Measurements from ENCODE around the gene LRRFIP2. TPM values are rescaled to one million over a fixed set of nuclear protein-coding genes. Genes with fewer than 3 reads are reported as not detected.

Gene LRRFIP2
- total and polyA plus RNA-seq, 2 of the 8 experiments (the other 6 are each of a cell fraction or from before 2014, with no cell fraction given): 8.8 to 25.6 TPM

- FAIRE-seq: no peak
- TF ChIP-seq EZH2 (IDR thresholded peaks at IDR 0.05; ENCODE audit: low read depth, low read length, severe bottlenecking): no peak
- TF ChIP-seq CBX8 (IDR thresholded peaks at IDR 0.05; ENCODE audit: borderline replicate concordance, low read depth, low read length): no peak
- no peak for TF ChIP-seq RBBP5 (IDR thresholded peaks at IDR 0.05; ENCODE audit: borderline replicate concordance, low read depth, low read length)
- no peak for TF ChIP-seq RAD21 (IDR thresholded peaks at IDR 0.05 in 1 of 2, conservative IDR thresholded peaks at IDR 0.05 in 1 of 2; ENCODE audit: low read depth in 2 of 2, low read length in 2 of 2)
- no peak for TF ChIP-seq KDM4A (IDR thresholded peaks at IDR 0.05; ENCODE audit: low read depth, low read length, severe bottlenecking)
- no peak for TF ChIP-seq MAX (IDR thresholded peaks at IDR 0.05)
- no peak for TF ChIP-seq POLR2AphosphoS5 (IDR thresholded peaks at IDR 0.05; ENCODE audit: low read depth, low read length)
- TF ChIP-seq NANOG (IDR thresholded peaks at IDR 0.05; ENCODE audit: insufficient read depth, low read depth, low read length, poor library complexity, severe bottlenecking): no peak
- TF ChIP-seq POLR2A (IDR thresholded peaks at IDR 0.05; ENCODE audit: control extremely low read depth in 1 of 2, low read depth in 2 of 2, low read length in 2 of 2): no peak
- TF ChIP-seq CREB1 (IDR thresholded peaks at IDR 0.05): no peak
- TF ChIP-seq POU5F1 (IDR thresholded peaks at IDR 0.05; ENCODE audit: low read depth, low read length): no peak
- TF ChIP-seq CHD1 (IDR thresholded peaks at IDR 0.05; ENCODE audit: low read depth, low read length): no peak
- no peak for TF ChIP-seq TCF12 (IDR thresholded peaks at IDR 0.05; ENCODE audit: low read depth, low read length)
- no peak for TF ChIP-seq CBX5 (IDR thresholded peaks at IDR 0.05; ENCODE audit: low read depth, low read length)
- no peak for TF ChIP-seq HDAC6 (IDR thresholded peaks at IDR 0.05; ENCODE audit: low read depth, low read length)
Observed at GRCh38 chr3:37040231-37040630, 134.2 kb downstream of the LRRFIP2 start.

More at GRCh38 chr3:37040231-37040630, 134.2 kb downstream of the LRRFIP2 start:
- no peak overlapping the region for H3K4me3 ChIP-seq (ENCODE audit: extremely low read depth in 1 of 4, insufficient read depth in 2 of 4, low read depth in 3 of 4, low read length in 4 of 4)
- POLR2A ChIA-PET (ENCODE audit: partially characterized antibody): interaction anchor here (1.0 to 1.4 kb wide), 2 partner anchors 10 to 11 kb away, joined by 3 read pairs; no protein-coding TSS in a partner anchor
- no peak overlapping the region for H2AK5ac ChIP-seq (ENCODE audit: low read depth, low read length)
- H3K14ac ChIP-seq (ENCODE audit: insufficient read length): no peak overlapping the region
- peaks cover 7 to 55% (median 35%) of the 10 kb centered on the region in 4 experiments; a peak in 7 of 8 replicates for H3K36me3 ChIP-seq (ENCODE audit: control insufficient read depth in 2 of 4, insufficient read depth in 4 of 4, low read length in 3 of 4)
- no peaks in the 10 kb centered on the region for H3K4me1 ChIP-seq (replicated peaks in 1 of 4; ENCODE audit: control insufficient read depth in 3 of 4, insufficient read depth in 4 of 4, low read length in 3 of 4)
- H2BK15ac ChIP-seq (ENCODE audit: low read length): no peak overlapping the region
- H3K9ac ChIP-seq (replicated peaks in 1 of 4; ENCODE audit: extremely low read depth in 1 of 4, low read depth in 3 of 4, low read length in 3 of 4): no peak overlapping the region
- H2BK5ac ChIP-seq (ENCODE audit: low read depth, low read length): no peak overlapping the region
- no peaks in the 10 kb centered on the region for H3K79me1 ChIP-seq (ENCODE audit: low read depth, low read length)
- DNase-seq (ENCODE audit: low read depth in 1 of 2, low spot score in 2 of 2): no peak
- H3K56ac ChIP-seq (replicated peaks; ENCODE audit: insufficient read length, low read depth, low read length): no peak overlapping the region
- no peak overlapping the region for H2BK12ac ChIP-seq (ENCODE audit: low read depth, low read length)
- no peaks in the 10 kb centered on the region for H3K27me3 ChIP-seq (replicated peaks in 1 of 4; ENCODE audit: control insufficient read depth in 3 of 4, extremely low read depth in 1 of 4, insufficient read depth in 3 of 4, low read length in 3 of 4)
- H2AFZ ChIP-seq (ENCODE audit: low read length): no peak overlapping the region
- H3K18ac ChIP-seq (ENCODE audit: extremely low read depth, low read length): no peak overlapping the region
- 0 out of 4 replicates have a peak, but pooled peaks cover 0 to 3% of the 10 kb centered on the region in 2 experiments for H3K9me3 ChIP-seq (ENCODE audit: insufficient read depth in 2 of 2, low read depth in 1 of 2, low read length in 1 of 2)
- no peak overlapping the region for H3K4me2 ChIP-seq (ENCODE audit: insufficient read depth in 1 of 2, low read depth in 2 of 2, low read length in 2 of 2)
- no peak overlapping the region for H3K4ac ChIP-seq (replicated peaks; ENCODE audit: insufficient read length, low read depth, low read length)
- H2BK120ac ChIP-seq (replicated peaks; ENCODE audit: low read depth, low read length): no peak overlapping the region
- no peak overlapping the region for H3K23ac ChIP-seq (ENCODE audit: insufficient read length)
- H4K8ac ChIP-seq (ENCODE audit: extremely low read depth, insufficient read depth, low read length): no peak overlapping the region
- no peak overlapping the region for H3K27ac ChIP-seq (ENCODE audit: low read depth, low read length)
- no peaks in the 10 kb centered on the region for H3K79me2 ChIP-seq (ENCODE audit: control insufficient read depth in 1 of 2, insufficient read depth in 2 of 2, low read length in 2 of 2)
- CTCF ChIA-PET (ENCODE audit: partially characterized antibody): interaction anchor here (0.6 to 1.7 kb wide), 2 partner anchors 15 to 50 kb away, joined by 3 to 4 read pairs; no protein-coding TSS in a partner anchor
- WGBS, 2 experiments (ENCODE audit: extremely low coverage in 1 of 2, insufficient coverage in 1 of 2, insufficient read length in 1 of 2, insufficient replicate concordance in 2 of 2, low coverage in 1 of 2, low lambda C conversion rate in 2 of 2, missing lambda C conversion rate in 1 of 2): 85% methylated on average over 1 of the region's 1 CpG; no CpG with 5 or more reads in 1 of the 2 experiments
- H3K23me2 ChIP-seq (ENCODE audit: low read depth, low read length): no peaks in the 10 kb centered on the region
- H4K91ac ChIP-seq (replicated peaks; ENCODE audit: insufficient read length, low read length): no peak overlapping the region
- H4K5ac ChIP-seq (ENCODE audit: insufficient read length, low read depth, low read length): no peak overlapping the region
- H2BK20ac ChIP-seq (ENCODE audit: low read length): no peak overlapping the region
- no peaks in the 10 kb centered on the region for H4K20me1 ChIP-seq (replicated peaks in 1 of 2; ENCODE audit: control insufficient read depth in 1 of 2, insufficient read depth in 2 of 2, low read length in 2 of 2)
